SH-SY5Y (cell line): Measurements from ENCODE around the gene RGS19.

Experiments used
- GATA2 ChIP-seq: IDR thresholded peaks from 2 replicates; pipeline ENCODE4 v1.6.1; 2011; ENCODE audit warnings: mild to moderate bottlenecking, low read depth, low read length
- GATA3 ChIP-seq: IDR thresholded peaks from 2 replicates; pipeline ENCODE4 v1.6.1; 2011; ENCODE audit warnings: low read depth, mild to moderate bottlenecking, low read length, moderate library complexity

DNA sequence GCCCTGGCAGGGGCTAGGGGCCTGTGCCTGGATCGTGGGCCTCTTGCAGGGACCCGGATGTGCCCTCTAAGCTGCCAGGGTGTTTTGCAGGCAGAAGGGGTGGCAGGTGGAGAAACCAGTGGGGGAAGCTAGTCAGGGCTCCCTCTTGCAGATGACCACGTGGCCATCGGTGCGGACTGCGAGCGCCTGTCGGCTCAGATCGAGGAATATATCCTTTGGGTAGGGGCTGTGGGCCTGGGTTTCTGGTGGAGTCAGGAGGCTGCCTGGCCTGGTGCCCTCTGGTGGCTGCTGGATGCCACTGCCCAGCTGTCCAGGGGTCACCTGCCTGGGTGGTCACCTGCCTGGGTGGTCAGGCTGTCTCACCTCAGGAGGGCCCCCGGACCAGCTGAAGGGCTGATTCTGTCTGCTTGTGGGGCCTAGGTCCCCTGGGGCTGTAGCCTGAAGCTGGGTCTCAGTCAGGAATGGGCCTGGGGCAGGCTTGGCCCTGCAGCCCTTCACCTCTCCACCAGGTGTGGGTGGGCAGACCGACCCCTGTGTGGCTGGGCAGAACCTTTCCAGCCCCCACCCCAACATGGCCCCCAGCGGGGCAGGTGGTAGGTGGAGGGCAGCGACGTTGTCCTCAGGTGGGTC lies 9.6 kb downstream of the RGS19 start:
- TF ChIP-seq GATA2 (no peak), GATA3 (no peak)
